IPS-18a (cell line): ENCODE results near the gene MCM5.

Experiments used
- H3K27ac ChIP-seq: one replicate; pipeline ENCODE4 v1.5.1; 2013; ENCODE audit warnings: low read length
- H3K27me3 ChIP-seq: one replicate; pipeline ENCODE4 v1.6.1; 2013; ENCODE audit warnings: mild to moderate bottlenecking, low read length; ENCODE audit not compliant: control insufficient read depth, insufficient read depth
- H3K36me3 ChIP-seq: one replicate; pipeline ENCODE4 v1.6.1; 2013; ENCODE audit warnings: low read depth, low read length; ENCODE audit not compliant: control insufficient read depth
- H3K4me1 ChIP-seq: one replicate; pipeline ENCODE4 v1.6.1; 2013; ENCODE audit warnings: low read depth, low read length; ENCODE audit not compliant: control insufficient read depth
- H3K4me3 ChIP-seq: one replicate; pipeline ENCODE4 v1.5.1; 2013; ENCODE audit warnings: low read length
- H3K9ac ChIP-seq: one replicate; pipeline ENCODE4 v1.6.1; 2013; ENCODE audit warnings: mild to moderate bottlenecking, low read length, moderate library complexity
- H3K9me3 ChIP-seq: one replicate; pipeline ENCODE4 v1.6.1; 2013; ENCODE audit warnings: low read depth, low read length; ENCODE audit not compliant: control insufficient read depth

Gene MCM5

DNA sequence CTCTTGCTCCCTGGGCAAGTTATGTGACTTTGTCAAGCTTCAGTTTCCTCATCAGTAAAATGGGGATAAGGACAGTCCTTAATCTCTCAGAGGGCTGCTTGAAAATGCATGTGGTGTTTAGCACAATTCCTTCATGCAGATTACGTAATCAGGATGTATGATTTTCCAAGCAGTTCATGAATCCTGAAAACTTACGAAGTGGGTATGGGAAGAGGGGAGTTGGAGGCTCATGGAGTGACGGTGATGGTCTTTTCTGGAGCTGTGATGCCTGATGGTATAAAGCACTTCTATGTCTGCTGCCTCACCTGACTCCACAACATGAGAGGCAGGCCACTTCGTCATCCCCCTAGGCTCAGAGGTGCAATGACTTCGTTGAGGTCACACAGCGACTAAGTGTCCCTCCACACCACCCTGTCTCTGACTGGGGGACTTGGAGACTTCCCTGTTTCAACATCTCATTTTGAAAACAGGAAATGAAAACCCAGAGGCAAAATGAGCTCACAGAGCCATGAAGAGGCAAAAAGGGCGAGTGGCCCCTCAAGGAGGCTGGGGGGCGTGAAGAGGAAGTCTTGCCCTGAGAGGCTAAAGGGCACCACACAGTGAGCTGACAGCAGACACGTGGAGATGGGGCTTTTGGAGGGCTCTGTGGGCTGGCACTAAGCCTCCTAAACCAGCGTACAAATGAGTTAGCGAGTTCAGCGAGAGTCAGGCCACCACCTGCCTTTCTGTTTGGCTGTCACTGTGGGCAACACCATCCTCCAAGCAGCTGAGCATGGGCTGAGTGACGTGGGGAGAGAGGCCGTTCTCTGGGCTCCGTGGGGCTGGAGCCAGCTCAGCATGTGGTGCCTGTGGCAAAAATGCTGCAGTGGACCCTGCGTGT is 10.1 kb downstream of the MCM5 start:
- Histone ChIP-seq H3K9me3 (no peaks in the 10 kb centered on the region), H3K4me1 (no peaks in the 10 kb centered on the region), H3K36me3 (peaks cover 94% of the 10 kb centered on the region), H3K9ac (no peak overlapping the region), H3K27me3 (no peaks in the 10 kb centered on the region), H3K27ac (no peak overlapping the region), H3K4me3 (no peak overlapping the region)

GRCh38 chr22:35410663-35411034 is 10.7 kb downstream of the MCM5 start:
- no peaks in the 10 kb centered on the region for H3K4me1 ChIP-seq
- no peak overlapping the region for H3K27ac ChIP-seq
- no peak overlapping the region for H3K4me3 ChIP-seq
- no peak overlapping the region for H3K9ac ChIP-seq
- no peaks in the 10 kb centered on the region for H3K9me3 ChIP-seq
- H3K36me3 ChIP-seq: peaks cover 96% of the 10 kb centered on the region
- H3K27me3 ChIP-seq: no peaks in the 10 kb centered on the region

GRCh38 chr22:35411102-35411501 is 11.2 kb downstream of the MCM5 start:
- Histone ChIP-seq H3K4me1 (no peaks in the 10 kb centered on the region), H3K27me3 (no peaks in the 10 kb centered on the region), H3K9ac (no peak overlapping the region), H3K4me3 (no peak overlapping the region), H3K9me3 (no peaks in the 10 kb centered on the region), H3K27ac (no peak overlapping the region), H3K36me3 (peaks cover 96% of the 10 kb centered on the region)

DNA sequence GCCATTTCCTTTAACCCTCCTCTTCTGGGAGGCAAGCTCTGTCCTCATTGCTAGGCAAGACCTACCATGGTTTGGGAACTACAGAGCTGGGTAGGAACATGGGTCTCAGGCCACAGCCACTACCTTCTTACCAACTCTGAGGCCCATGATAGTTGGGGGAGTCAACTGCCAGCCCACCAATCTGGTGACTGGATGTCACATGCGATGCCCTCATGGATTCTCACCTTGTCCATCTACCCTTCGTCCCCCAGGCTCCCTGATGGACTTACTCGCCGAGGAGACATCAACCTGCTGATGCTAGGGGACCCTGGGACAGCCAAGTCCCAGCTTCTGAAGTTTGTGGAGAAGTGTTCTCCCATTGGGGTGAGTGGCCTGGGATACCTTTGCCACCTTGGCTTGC is 13.7 kb downstream of the MCM5 start:
- no peak overlapping the region for H3K9ac ChIP-seq
- H3K4me1 ChIP-seq: no peaks in the 10 kb centered on the region
- no peak overlapping the region for H3K27ac ChIP-seq
- H3K9me3 ChIP-seq: no peaks in the 10 kb centered on the region
- no peak overlapping the region for H3K4me3 ChIP-seq
- H3K27me3 ChIP-seq: no peaks in the 10 kb centered on the region
- peaks cover 94% of the 10 kb centered on the region for H3K36me3 ChIP-seq

DNA sequence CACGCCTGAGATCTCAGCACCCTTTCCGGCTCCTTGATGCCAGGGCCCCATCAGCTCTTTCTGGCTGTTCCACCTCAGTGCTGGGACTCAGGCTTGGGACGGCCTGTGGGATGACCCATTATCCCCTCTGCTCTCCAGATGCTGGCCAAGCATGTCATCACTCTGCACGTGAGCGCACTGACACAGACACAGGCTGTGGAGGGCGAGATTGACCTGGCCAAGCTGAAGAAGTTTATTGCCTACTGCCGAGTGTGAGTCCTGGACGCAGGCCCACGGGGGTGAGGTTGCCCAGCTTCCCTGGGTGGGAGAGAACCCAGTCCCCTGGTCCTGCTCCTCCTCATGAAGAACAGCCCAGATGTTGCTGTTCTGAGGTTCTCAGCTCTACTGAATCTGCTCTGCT is 17.7 kb downstream of the MCM5 start:
- no peak overlapping the region for H3K4me3 ChIP-seq
- no peak overlapping the region for H3K27ac ChIP-seq
- H3K36me3 ChIP-seq: peaks cover 95% of the 10 kb centered on the region
- H3K9ac ChIP-seq: no peak overlapping the region
- no peaks in the 10 kb centered on the region for H3K9me3 ChIP-seq
- H3K4me1 ChIP-seq: no peaks in the 10 kb centered on the region
- H3K27me3 ChIP-seq: no peaks in the 10 kb centered on the region

GRCh38 chr22:35418088-35418487 is 18.1 kb downstream of the MCM5 start:
- no peaks in the 10 kb centered on the region for H3K4me1 ChIP-seq
- H3K27ac ChIP-seq: no peak overlapping the region
- no peaks in the 10 kb centered on the region for H3K9me3 ChIP-seq
- H3K36me3 ChIP-seq: peaks cover 97% of the 10 kb centered on the region
- H3K27me3 ChIP-seq: no peaks in the 10 kb centered on the region
- H3K9ac ChIP-seq: no peak overlapping the region
- no peak overlapping the region for H3K4me3 ChIP-seq

GRCh38 chr22:35418731-35419130 is 18.8 kb downstream of the MCM5 start:
- no peak overlapping the region for H3K9ac ChIP-seq
- H3K36me3 ChIP-seq: peaks cover 97% of the 10 kb centered on the region
- H3K4me3 ChIP-seq: no peak overlapping the region
- no peaks in the 10 kb centered on the region for H3K27me3 ChIP-seq
- H3K27ac ChIP-seq: no peak overlapping the region
- H3K4me1 ChIP-seq: no peaks in the 10 kb centered on the region
- H3K9me3 ChIP-seq: no peaks in the 10 kb centered on the region

- Histone ChIP-seq H3K9ac (no peak overlapping the region), H3K4me1 (no peaks in the 10 kb centered on the region), H3K9me3 (no peaks in the 10 kb centered on the region), H3K27me3 (no peaks in the 10 kb centered on the region), H3K27ac (no peak overlapping the region), H3K4me3 (no peak overlapping the region), H3K36me3 (peaks cover 97% of the 10 kb centered on the region)
These were observed 19.8 kb downstream of the MCM5 start for GRCh38 chr22:35419756-35420155.

DNA sequence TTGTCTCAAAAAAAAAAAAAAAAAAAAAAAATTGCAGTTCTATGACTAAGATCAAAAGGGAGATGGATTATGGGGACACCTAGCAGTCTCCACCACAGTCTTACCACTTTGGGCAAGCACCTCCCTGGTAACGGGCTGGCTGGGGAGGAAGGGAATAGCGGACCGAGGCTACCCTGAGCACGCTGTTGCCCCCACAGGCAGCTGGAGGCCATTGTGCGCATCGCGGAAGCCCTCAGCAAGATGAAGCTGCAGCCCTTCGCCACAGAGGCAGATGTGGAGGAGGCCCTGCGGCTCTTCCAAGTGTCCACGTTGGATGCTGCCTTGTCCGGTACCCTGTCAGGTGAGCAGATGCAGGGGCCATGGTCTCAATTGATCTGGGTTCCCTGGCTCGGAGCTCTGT is 21.2 kb downstream of the MCM5 start:
- no peak overlapping the region for H3K27ac ChIP-seq

GRCh38 chr22:35422145-35422544 is 22.2 kb downstream of the MCM5 start:
- peaks cover 16% of the 10 kb centered on the region for H3K4me1 ChIP-seq
- no peaks in the 10 kb centered on the region for H3K9me3 ChIP-seq
- H3K27me3 ChIP-seq: no peaks in the 10 kb centered on the region
- H3K9ac ChIP-seq: no peak overlapping the region
- no peak overlapping the region for H3K4me3 ChIP-seq
- peaks cover 90% of the 10 kb centered on the region for H3K36me3 ChIP-seq
- H3K27ac ChIP-seq: no peak overlapping the region

More for the DNA sequence above, 21.2 kb downstream of the MCM5 start:
- peaks cover 95% of the 10 kb centered on the region for H3K36me3 ChIP-seq
- H3K9ac ChIP-seq: no peak overlapping the region
- peaks cover 7% of the 10 kb centered on the region for H3K4me1 ChIP-seq
- no peaks in the 10 kb centered on the region for H3K27me3 ChIP-seq
- no peaks in the 10 kb centered on the region for H3K9me3 ChIP-seq
- H3K4me3 ChIP-seq: no peak overlapping the region

DNA sequence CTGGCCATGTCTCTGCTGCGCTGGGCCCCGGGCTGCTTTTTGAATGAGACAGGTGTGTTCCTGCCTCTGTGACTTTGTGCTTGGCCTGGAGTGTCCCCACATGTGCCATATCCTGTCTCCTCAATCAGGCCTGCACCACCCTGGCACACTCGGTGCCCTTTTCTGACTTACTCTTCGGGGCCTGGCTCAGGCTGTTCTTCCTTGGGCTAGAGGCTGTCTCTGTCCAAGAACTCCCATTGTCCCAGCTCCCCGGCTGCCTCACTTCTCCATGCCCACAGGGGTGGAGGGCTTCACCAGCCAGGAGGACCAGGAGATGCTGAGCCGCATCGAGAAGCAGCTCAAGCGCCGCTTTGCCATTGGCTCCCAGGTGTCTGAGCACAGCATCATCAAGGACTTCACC is 23.0 kb downstream of the MCM5 start:
- peaks cover 18% of the 10 kb centered on the region for H3K4me1 ChIP-seq
- H3K9ac ChIP-seq: no peak overlapping the region
- no peak overlapping the region for H3K4me3 ChIP-seq
- peaks cover 84% of the 10 kb centered on the region for H3K36me3 ChIP-seq
- H3K27me3 ChIP-seq: no peaks in the 10 kb centered on the region
- H3K9me3 ChIP-seq: no peaks in the 10 kb centered on the region
- H3K27ac ChIP-seq: no peak overlapping the region

GRCh38 chr22:35424081-35424480 is 24.1 kb downstream of the MCM5 start:
- Histone ChIP-seq H3K27me3 (no peaks in the 10 kb centered on the region), H3K9me3 (no peaks in the 10 kb centered on the region), H3K27ac (no peak overlapping the region), H3K9ac (no peak overlapping the region), H3K4me3 (no peak overlapping the region), H3K36me3 (peaks cover 80% of the 10 kb centered on the region), H3K4me1 (peaks cover 18% of the 10 kb centered on the region)
